H1 (cell line): ENCODE measurements around the gene CUBN. TPM values are rescaled to one million over a fixed set of nuclear protein-coding genes. Genes with fewer than 3 reads are reported as not detected.

Experiments used
- EP300 ChIP-seq, 2 experiments: IDR thresholded peaks; 1 replicate in 1 of 2; 2 replicates in 1 of 2; pipeline ENCODE4 v1.6.1; 2011 to 2012; ENCODE audit warnings: low read depth in 2 of 2, low read length in 2 of 2, mild to moderate bottlenecking in 2 of 2, borderline replicate concordance in 1 of 2, inconsistent platforms in 1 of 2, moderate library complexity in 1 of 2
- MAX ChIP-seq: IDR thresholded peaks from 2 replicates; pipeline ENCODE4 v1.6.1; 2012; ENCODE audit warnings: inconsistent platforms
- POU5F1 ChIP-seq: IDR thresholded peaks from 2 replicates; pipeline ENCODE4 v1.6.1; 2011; ENCODE audit warnings: low read depth, mild to moderate bottlenecking, low read length, moderate library complexity
- RBBP5 ChIP-seq: IDR thresholded peaks from 2 replicates; pipeline ENCODE4 v1.7.1; 2012; ENCODE audit warnings: low read depth, mild to moderate bottlenecking, inconsistent platforms, low read length, moderate library complexity, borderline replicate concordance
- SIN3A ChIP-seq, 2 experiments: IDR thresholded peaks in 1 of 2; conservative IDR thresholded peaks in 1 of 2; 2 replicates each; pipeline ENCODE4 v1.6.1; 2011 to 2012; ENCODE audit warnings: low read length in 2 of 2, improper control_type of control experiment in 1 of 2, low read depth in 1 of 2, mild to moderate bottlenecking in 1 of 2
- SP4 ChIP-seq: IDR thresholded peaks from 2 replicates; pipeline ENCODE4 v1.6.1; 2012; ENCODE audit warnings: low read length, inconsistent platforms
- polyA plus RNA-seq, 7 experiments: library from polyadenylated mRNA; depleted of rRNA in 3 of 7; stranded (reverse) in 5 of 7; unstranded in 2 of 7; fragments of >200 nt in 5 of 7; fragments of 200-250 nt in 2 of 7; gene quantifications; 1 replicate in 5 of 7; 2 replicates in 1 of 7; 4 replicates in 1 of 7; pipeline versions ENCODE4 v1.2.1 to v1.2.3, GENCODE V29; 2011 to 2013; ENCODE audit warnings: missing spikeins in 2 of 7, mixed read lengths in 2 of 7
- total RNA-seq: library from RNA; stranded (reverse); fragmentation: NEBNext Ultra II Directional; extraction: Animal tissue kit (Norgen Biotek cat#: 25700); gene quantifications from 2 replicates; pipeline ENCODE4 v1.2.1, GENCODE V29; 2021
- TF ChIP-seq, protein P1 (sequence below): IDR thresholded peaks from 2 replicates; pipeline ENCODE4 v1.6.1; 2012; ENCODE audit warnings: inconsistent platforms

The CUBN gene
- total and polyA plus RNA-seq, 2 of the 8 experiments (the other 6 are each of a cell fraction or from before 2014, with no cell fraction given), result 0.04 to 0.08 TPM

DNA sequence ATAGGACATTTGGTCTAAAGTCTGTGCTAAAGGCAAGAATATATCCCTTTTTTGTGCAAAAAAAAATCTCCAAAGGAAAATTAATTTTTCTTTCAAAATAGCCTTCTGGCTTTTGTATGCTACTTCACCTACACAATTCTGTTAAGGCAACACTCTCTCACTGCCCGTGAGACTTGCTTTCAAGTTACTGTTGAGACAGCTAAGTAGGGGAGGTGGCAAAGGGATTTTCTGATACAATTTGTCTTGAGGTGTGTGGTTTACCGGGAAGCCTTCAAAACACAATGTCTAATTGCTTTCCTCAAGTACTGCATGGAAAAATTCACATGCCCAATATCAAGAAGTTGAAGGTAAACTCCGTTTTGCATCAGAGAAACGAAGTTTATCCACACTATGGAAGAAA, 261.6 kb downstream of the CUBN start (continued):
- no peak for TF ChIP-seq MAX
- TF ChIP-seq RBBP5, result no peak
- TF ChIP-seq POU5F1, result no peak
- no peak for TF ChIP-seq SIN3A (conservative IDR thresholded peaks at IDR 0.05 in 1 of 2, IDR thresholded peaks at IDR 0.05 in 1 of 2; ENCODE audit: low read depth in 1 of 2, low read length in 2 of 2)
- TF ChIP-seq SP4, result no peak
- TF ChIP-seq, protein P1, sequence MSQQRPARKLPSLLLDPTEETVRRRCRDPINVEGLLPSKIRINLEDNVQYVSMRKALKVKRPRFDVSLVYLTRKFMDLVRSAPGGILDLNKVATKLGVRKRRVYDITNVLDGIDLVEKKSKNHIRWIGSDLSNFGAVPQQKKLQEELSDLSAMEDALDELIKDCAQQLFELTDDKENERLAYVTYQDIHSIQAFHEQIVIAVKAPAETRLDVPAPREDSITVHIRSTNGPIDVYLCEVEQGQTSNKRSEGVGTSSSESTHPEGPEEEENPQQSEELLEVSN, result no peak
- no peak for TF ChIP-seq EP300 (IDR thresholded peaks at IDR 0.05; ENCODE audit: borderline replicate concordance in 1 of 2, low read depth in 2 of 2, low read length in 2 of 2)
